Sigmoid colon (tissue), 7 donors: ENCODE measurements around the gene ATG10. TPM values are rescaled to one million over a fixed set of nuclear protein-coding genes. Genes with fewer than 3 reads are reported as not detected.
"Not testable (repeated sequence)": the region's sequence is repeated elsewhere in the genome, so short reads cannot be mapped to it uniquely, and the experiment has no call there.

Experiments used
- DNase-seq: peaks from one replicate; pipeline ENCODE4 v3.0.0-alpha.2; 2019
- H3K27ac ChIP-seq, 4 donors: fragments of 200-600 bp; sonication (generic); one replicate each; pipeline ENCODE4 v1.5.1; 2016 to 2019; ENCODE audit warnings: mild to moderate bottlenecking in 1 of 4
- H3K27me3 ChIP-seq, 3 donors: fragments of 200-600 bp; sonication (generic); one replicate each; pipeline ENCODE4 v1.5.1; 2019; ENCODE audit warnings: mild to moderate bottlenecking in 1 of 3
- H3K36me3 ChIP-seq, 4 donors: fragments of 200-600 bp; sonication (generic); one replicate each; pipeline ENCODE4 v1.5.1; 2016 to 2019
- H3K4me1 ChIP-seq, 4 donors: fragments of 200-600 bp; sonication (generic); one replicate each; pipeline ENCODE4 v1.5.1; 2017 to 2019
- H3K4me3 ChIP-seq, 4 donors: fragments of 200-600 bp; sonication (generic); one replicate each; pipeline ENCODE4 v1.5.1; 2017 to 2019; ENCODE audit warnings: mild to moderate bottlenecking in 2 of 4, moderate library complexity in 1 of 4
- H3K9me3 ChIP-seq, 4 donors: fragments of 200-600 bp in 3 of 4; sonication (generic) in 3 of 4; one replicate each; pipeline versions ENCODE4 v1.5.1 to v1.6.1; 2013 to 2019
- EP300 ChIP-seq, 4 donors: sonication (generic); formaldehyde crosslinking; IDR thresholded peaks; one replicate each; pipeline ENCODE4 v1.6.1; 2017; ENCODE audit warnings: antibody characterized with exemption in 4 of 4
- POLR2A ChIP-seq, 2 donors: fragments of 450-650 bp; IDR thresholded peaks; one replicate each; pipeline ENCODE4 v1.6.1; 2016; ENCODE audit warnings: antibody characterized with exemption in 2 of 2, mild to moderate bottlenecking in 2 of 2, moderate library complexity in 2 of 2
- POLR2AphosphoS5 ChIP-seq, 4 donors: sonication (generic); formaldehyde crosslinking; IDR thresholded peaks; one replicate each; pipeline ENCODE4 v1.6.1; 2017; ENCODE audit warnings: antibody characterized with exemption in 4 of 4
- WGBS, 2 donors: extraction: QIAGEN DNeasy Blood & Tissue Kit; methylation state at CpG; one replicate each; pipeline ENCODE4 v1.1.7; 2013; 5-methylcytosine and 5-hydroxymethylcytosine counted together
- intact Hi-C: fragments of 100-400 bp; cut with DNase I; formaldehyde crosslinking; loops from one replicate; pipeline ENCODE4 v1.15.1; 2023
- polyA plus RNA-seq, 3 donors: library from polyadenylated mRNA; stranded (reverse); fragments of 200-250 nt; gene quantifications; one replicate each; pipeline ENCODE4 v1.2.3, GENCODE V29; 2013
- total RNA-seq, 4 donors: library from RNA; depleted of rRNA; stranded (reverse); fragments of >200 nt; gene quantifications; one replicate each; pipeline ENCODE4 v1.1.0, GENCODE V29; 2016
- TF ChIP-seq, protein P1 (sequence below), 4 experiments: fragments of 450-650 bp in 3 of 4; fragments of 200-600 bp in 1 of 4; IDR thresholded peaks; one replicate each; pipeline ENCODE4 v1.5.1; 2016 to 2019; ENCODE audit warnings: antibody characterized with exemption in 4 of 4, mild to moderate bottlenecking in 3 of 4, moderate library complexity in 2 of 4
- donor health status: healthy with polysubstance abuse.
- donor health status: Bipolar disorder and iron deficiency.
- donor health status: healthy.

ATG10 gene
- total and polyA plus RNA-seq, 7 donors, result 4.2 to 13.2 (median 8.4) TPM

DNA sequence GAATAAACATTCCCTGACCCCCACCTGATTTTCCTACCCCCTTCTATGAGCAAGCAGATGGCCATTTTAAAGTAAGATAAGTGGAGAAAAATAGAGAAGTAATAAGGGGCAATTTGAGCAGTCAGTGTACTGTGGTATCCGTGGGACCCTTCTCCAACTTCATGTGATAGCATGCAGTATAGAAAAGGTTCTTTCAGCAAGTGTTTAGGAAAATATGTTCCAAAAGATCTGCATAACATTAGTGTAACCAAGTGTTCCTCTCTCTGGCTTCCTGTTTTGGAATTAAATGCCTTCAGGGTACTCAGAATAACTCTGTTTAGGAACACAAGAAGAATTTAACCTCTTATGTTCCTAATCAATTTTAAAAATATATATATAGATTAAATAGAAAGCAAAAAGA lies 134.9 kb downstream of the ATG10 start:
- Histone ChIP-seq H3K36me3 (no peaks in the 10 kb centered on the region), H3K27me3 (no peaks in the 10 kb centered on the region), H3K4me3 (no peak overlapping the region), H3K27ac (peak overlapping the region in 2 of 4 donors; percentile 13 to 29), H3K9me3 (no peaks in the 10 kb centered on the region), H3K4me1 (peaks cover 0 to 28% (median 20%) of the 10 kb centered on the region in 4 donors)
- DNase-seq, result no peak
- 41 to 57% methylated on average over 1 of the region's 1 CpG for WGBS, 2 donors
- intact Hi-C loops, result no loop called here
- TF ChIP-seq POLR2A (IDR thresholded peaks at IDR 0.05) (no peak), EP300 (IDR thresholded peaks at IDR 0.05) (no peak), POLR2AphosphoS5 (IDR thresholded peaks at IDR 0.05) (no peak)

DNA sequence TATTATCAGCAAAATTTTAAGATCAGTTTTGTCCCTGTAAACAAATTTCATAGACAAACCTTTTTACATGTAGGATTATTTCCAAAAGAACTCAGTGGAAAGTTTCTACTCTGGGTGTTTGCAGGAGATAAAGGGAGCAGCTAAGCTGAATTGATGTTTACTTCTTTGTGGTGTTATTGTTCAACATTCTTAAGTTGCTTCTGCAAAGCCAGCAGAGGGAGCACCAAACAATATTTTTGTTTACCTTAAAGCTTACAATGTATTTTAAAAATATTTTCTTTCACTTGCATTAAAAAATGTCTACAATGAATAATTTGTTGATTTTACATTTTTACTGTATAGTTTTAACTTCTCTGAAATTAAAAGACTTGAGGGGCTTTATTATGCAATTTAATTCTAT lies 135.4 kb downstream of the ATG10 start:
- DNase-seq, result no peak
- Histone ChIP-seq H3K4me3 (no peak overlapping the region), H3K27ac (no peak overlapping the region), H3K27me3 (no peaks in the 10 kb centered on the region), H3K4me1 (peaks cover 0 to 28% (median 20%) of the 10 kb centered on the region in 4 donors), H3K9me3 (no peaks in the 10 kb centered on the region), H3K36me3 (no peaks in the 10 kb centered on the region)
- TF ChIP-seq POLR2AphosphoS5 (IDR thresholded peaks at IDR 0.05) (no peak), EP300 (IDR thresholded peaks at IDR 0.05) (no peak), POLR2A (IDR thresholded peaks at IDR 0.05) (no peak)
- TF ChIP-seq, protein P1, sequence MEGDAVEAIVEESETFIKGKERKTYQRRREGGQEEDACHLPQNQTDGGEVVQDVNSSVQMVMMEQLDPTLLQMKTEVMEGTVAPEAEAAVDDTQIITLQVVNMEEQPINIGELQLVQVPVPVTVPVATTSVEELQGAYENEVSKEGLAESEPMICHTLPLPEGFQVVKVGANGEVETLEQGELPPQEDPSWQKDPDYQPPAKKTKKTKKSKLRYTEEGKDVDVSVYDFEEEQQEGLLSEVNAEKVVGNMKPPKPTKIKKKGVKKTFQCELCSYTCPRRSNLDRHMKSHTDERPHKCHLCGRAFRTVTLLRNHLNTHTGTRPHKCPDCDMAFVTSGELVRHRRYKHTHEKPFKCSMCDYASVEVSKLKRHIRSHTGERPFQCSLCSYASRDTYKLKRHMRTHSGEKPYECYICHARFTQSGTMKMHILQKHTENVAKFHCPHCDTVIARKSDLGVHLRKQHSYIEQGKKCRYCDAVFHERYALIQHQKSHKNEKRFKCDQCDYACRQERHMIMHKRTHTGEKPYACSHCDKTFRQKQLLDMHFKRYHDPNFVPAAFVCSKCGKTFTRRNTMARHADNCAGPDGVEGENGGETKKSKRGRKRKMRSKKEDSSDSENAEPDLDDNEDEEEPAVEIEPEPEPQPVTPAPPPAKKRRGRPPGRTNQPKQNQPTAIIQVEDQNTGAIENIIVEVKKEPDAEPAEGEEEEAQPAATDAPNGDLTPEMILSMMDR (IDR thresholded peaks at IDR 0.05), result peak in 1 of 4 experiments; percentile 19
- intact Hi-C loops, result no loop called here

DNA sequence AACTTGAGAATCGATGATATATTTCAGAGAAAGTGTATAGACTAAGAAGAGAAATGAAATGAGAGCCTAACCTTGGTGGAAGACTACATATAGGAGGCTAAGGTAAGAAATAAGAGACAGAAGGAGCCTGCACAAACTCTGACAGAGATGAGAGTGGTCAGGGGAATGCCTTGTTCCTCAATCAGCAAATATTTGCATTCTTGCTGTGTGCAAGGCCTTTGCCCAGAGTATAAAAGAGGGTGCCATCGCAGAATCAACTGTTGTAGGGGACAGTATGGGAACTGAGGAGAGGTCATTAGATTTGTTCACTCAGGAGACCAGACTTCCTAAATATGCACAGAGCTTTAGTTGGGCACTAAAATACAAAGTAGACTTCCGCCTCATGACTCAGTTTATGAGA lies 137.2 kb downstream of the ATG10 start:
- 94 to 95% methylated on average over 3 of the region's 3 CpGs for WGBS, 2 donors
- no peak overlapping the region for H3K4me3 ChIP-seq
- no peak for DNase-seq
- no peak for TF ChIP-seq EP300 (IDR thresholded peaks at IDR 0.05)
- no peak for TF ChIP-seq POLR2AphosphoS5 (IDR thresholded peaks at IDR 0.05)
- TF ChIP-seq POLR2A (IDR thresholded peaks at IDR 0.05), result no peak
- TF ChIP-seq, protein P1 (IDR thresholded peaks at IDR 0.05), result no peak
- H3K4me1 ChIP-seq, result peaks cover 0 to 28% (median 20%) of the 10 kb centered on the region in 4 donors
- H3K9me3 ChIP-seq, result no peaks in the 10 kb centered on the region
- intact Hi-C loops, result no loop called here
- no peaks in the 10 kb centered on the region for H3K36me3 ChIP-seq
- no peak overlapping the region for H3K27ac ChIP-seq
- H3K27me3 ChIP-seq, result no peaks in the 10 kb centered on the region

DNA sequence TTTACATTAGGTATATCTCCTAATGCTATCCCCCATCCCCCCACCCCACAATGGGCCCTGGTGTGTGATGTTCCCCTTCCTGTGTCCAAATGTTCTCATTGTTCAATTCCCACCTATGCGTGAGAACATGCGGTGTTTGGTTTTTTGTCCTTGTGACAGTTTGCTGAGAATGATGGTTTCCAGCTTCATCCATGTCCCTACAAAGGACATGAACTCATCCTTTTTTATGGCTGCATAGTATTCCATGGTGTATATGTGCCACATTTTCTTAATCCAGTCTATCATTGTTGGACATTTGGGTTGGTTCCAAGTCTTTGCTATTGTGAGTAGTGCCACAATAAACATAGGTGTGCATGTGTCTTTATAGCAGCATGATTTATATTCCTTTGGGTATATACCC lies 138.1 kb downstream of the ATG10 start:
- intact Hi-C loops, DNase-seq, H3K27me3 ChIP-seq, H3K4me3 ChIP-seq, H3K36me3 ChIP-seq, H3K27ac ChIP-seq, H3K9me3 ChIP-seq: not testable (repeated sequence)
- WGBS, 2 donors, result 96 to 100% methylated on average over 2 of the region's 2 CpGs
- H3K4me1 ChIP-seq, result peaks cover 0 to 28% (median 20%) of the 10 kb centered on the region in 4 donors

DNA sequence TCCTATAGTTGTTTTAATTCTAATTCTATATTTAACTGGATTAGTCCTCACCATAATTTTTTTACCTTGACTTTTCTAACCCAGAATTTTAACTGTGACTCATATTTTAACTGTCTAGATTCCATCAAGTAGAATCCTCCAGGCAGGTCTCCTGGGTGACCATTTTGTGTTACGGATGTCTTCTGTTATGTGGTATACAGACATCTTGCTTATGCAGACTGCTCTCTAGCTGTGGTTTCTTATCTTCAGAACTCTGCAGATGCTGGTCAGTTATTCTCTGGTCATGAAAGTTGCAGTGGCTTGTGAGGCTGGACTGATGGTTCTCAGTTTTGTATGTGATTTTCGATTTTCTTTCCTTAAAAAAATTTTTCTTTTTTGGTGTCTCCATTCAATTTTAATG lies 139.4 kb downstream of the ATG10 start:
- Histone ChIP-seq H3K9me3 (no peaks in the 10 kb centered on the region), H3K4me1 (peaks cover 0 to 21% (median 14%) of the 10 kb centered on the region in 4 donors), H3K27ac (no peak overlapping the region), H3K4me3 (no peak overlapping the region), H3K27me3 (no peaks in the 10 kb centered on the region), H3K36me3 (no peaks in the 10 kb centered on the region)
- DNase-seq, result no peak
- 82 to 87% methylated on average over 2 of the region's 2 CpGs for WGBS, 2 donors
- intact Hi-C loops, result no loop called here
- TF ChIP-seq POLR2AphosphoS5 (IDR thresholded peaks at IDR 0.05) (no peak), POLR2A (IDR thresholded peaks at IDR 0.05) (no peak), EP300 (IDR thresholded peaks at IDR 0.05) (no peak)
- TF ChIP-seq, protein P1 (IDR thresholded peaks at IDR 0.05), result no peak

DNA sequence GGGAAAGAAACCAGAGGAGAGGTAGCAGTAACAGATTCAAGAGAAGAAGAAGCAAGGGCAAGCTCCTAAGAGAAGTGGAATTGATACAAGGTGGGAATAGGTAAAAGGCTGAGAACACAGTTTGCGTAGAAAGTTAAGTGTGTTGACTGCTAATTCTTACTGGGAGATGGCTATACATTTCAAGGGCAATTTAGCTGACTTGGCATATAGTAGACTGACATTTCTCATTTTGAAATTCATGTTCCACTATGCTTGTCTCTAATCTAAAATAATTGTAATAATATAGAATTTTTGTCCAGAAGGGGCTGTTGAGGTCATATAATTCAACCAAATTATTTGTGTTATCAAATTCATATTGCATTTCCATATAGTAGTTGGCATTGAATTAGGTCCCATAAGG lies 144.0 kb downstream of the ATG10 start:
- no peak overlapping the region for H3K4me3 ChIP-seq
- intact Hi-C loops, result no loop called here
- whole genome bisulfite sequencing, 2 donors, result 95 to 98% methylated on average over 1 of the region's 1 CpG
- no peaks in the 10 kb centered on the region for H3K36me3 ChIP-seq
- H3K9me3 ChIP-seq, result no peaks in the 10 kb centered on the region
- no peak for DNase-seq
- no peaks in the 10 kb centered on the region for H3K27me3 ChIP-seq
- TF ChIP-seq POLR2A (IDR thresholded peaks at IDR 0.05) (no peak), POLR2AphosphoS5 (IDR thresholded peaks at IDR 0.05) (no peak), EP300 (IDR thresholded peaks at IDR 0.05) (no peak)
- TF ChIP-seq, protein P1 (IDR thresholded peaks at IDR 0.05), result no peak
- H3K4me1 ChIP-seq, result no peaks in the 10 kb centered on the region
- H3K27ac ChIP-seq, result no peak overlapping the region
